Smooth muscle cell (in vitro differentiated cells): ENCODE measurements around the gene TFB2M. TPM values are rescaled to one million over a fixed set of nuclear protein-coding genes. Genes with fewer than 3 reads are reported as not detected.

Experiments used
- DNase-seq: peaks from one replicate; lab custom pipeline; 2025; ENCODE audit not compliant: unreplicated experiment; lab: John Stamatoyannopoulos, UW
- H2AFZ ChIP-seq: fragments of 200-600 bp; sonication (generic); 2 replicates; pipeline ENCODE4 v1.6.0; 2016; ENCODE audit warnings: antibody characterized with exemption, low read depth, mild to moderate bottlenecking
- H3F3A ChIP-seq: fragments of 200-600 bp; sonication (generic); 2 replicates; pipeline ENCODE4 v1.6.0; 2017; ENCODE audit warnings: antibody characterized with exemption, low read depth
- H3K27ac ChIP-seq: fragments of 200-600 bp; sonication (generic); 2 replicates; pipeline ENCODE4 v1.5.1; 2016; ENCODE audit warnings: low read depth, mild to moderate bottlenecking
- H3K27me3 ChIP-seq: fragments of 200-600 bp; sonication (generic); 2 replicates; pipeline ENCODE4 v1.6.1; 2016; ENCODE audit warnings: low read depth, mild to moderate bottlenecking
- H3K36me3 ChIP-seq: fragments of 200-600 bp; sonication (generic); 2 replicates; pipeline ENCODE4 v1.5.1; 2016; ENCODE audit warnings: low read depth
- H3K4me1 ChIP-seq: fragments of 200-600 bp; sonication (generic); 2 replicates; pipeline ENCODE4 v1.5.1; 2016; ENCODE audit warnings: low read depth
- H3K4me2 ChIP-seq: fragments of 200-600 bp; sonication (generic); 2 replicates; pipeline ENCODE4 v1.6.0; 2016; ENCODE audit warnings: mild to moderate bottlenecking
- H3K4me3 ChIP-seq: fragments of 200-600 bp; sonication (generic); 2 replicates; pipeline ENCODE4 v1.5.1; 2016; ENCODE audit warnings: mild to moderate bottlenecking
- H3K79me2 ChIP-seq: fragments of 200-600 bp; sonication (generic); 2 replicates; pipeline ENCODE4 v1.6.0; 2016; ENCODE audit warnings: low read depth, mild to moderate bottlenecking
- H3K9ac ChIP-seq: fragments of 200-600 bp; sonication (generic); 2 replicates; pipeline ENCODE4 v1.6.0; 2016; ENCODE audit warnings: low read depth
- H3K9me3 ChIP-seq: fragments of 200-600 bp; sonication (generic); replicated peaks from 2 replicates; pipeline ENCODE4 v1.5.1; 2016; ENCODE audit warnings: low read depth
- H4K20me1 ChIP-seq: fragments of 200-600 bp; sonication (generic); 2 replicates; pipeline ENCODE4 v1.6.0; 2016; ENCODE audit warnings: low read depth
- WGBS: methylation state at CpG from one replicate; pipeline ENCODE4 v1.1.7; 2016; ENCODE audit warnings: low lambda C conversion rate; 5-methylcytosine and 5-hydroxymethylcytosine counted together
- polyA plus RNA-seq: library from polyadenylated mRNA; unstranded; fragments of >200 nt; fragmentation: Nextera tagmentation; extraction: Ambion mirVana; gene quantifications from 2 replicates; pipeline ENCODE4 v1.2.1, GENCODE V29; 2016
- total RNA-seq: library from RNA; depleted of rRNA; stranded (reverse); fragments of >200 nt; gene quantifications from 2 replicates; pipeline ENCODE4 v1.2.3, GENCODE V29; 2014
- TF ChIP-seq, protein P1 (sequence below): fragments of 200-600 bp; sonication (generic); IDR thresholded peaks from 2 replicates; pipeline ENCODE4 v1.5.1; 2017; ENCODE audit warnings: borderline replicate concordance, mild to moderate bottlenecking, antibody characterized with exemption; ENCODE audit not compliant: insufficient read depth, poor library complexity, severe bottlenecking

Gene TFB2M
- total and polyA plus RNA-seq, 2 experiments from 2014 or later = 15.0 to 24.0 TPM

DNA sequence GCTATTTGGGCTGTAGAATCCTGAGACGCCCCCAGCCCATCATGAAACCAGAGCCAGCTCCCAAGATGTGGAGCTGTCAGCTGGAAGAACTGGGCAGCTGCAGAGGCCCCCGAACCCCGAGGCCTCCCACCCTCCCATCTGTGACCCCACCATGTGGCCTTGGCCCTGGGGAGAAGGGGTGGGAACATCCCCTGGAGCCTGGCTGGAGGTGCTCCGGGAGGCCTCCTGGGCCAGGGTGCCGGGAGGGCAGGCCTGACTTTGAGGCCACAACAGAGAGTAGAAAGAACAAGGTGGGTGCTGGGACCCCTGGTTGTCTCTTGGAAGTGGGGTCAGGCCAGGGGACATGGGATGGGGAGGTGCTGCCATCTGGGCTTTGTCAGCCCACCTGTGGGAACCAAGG is 53.0 kb downstream of the TFB2M start:
- H3K79me2 ChIP-seq = no peaks in the 10 kb centered on the region
- WGBS = 86% methylated on average over 4 of the region's 5 CpGs
- no peak overlapping the region for H3K4me2 ChIP-seq

DNA sequence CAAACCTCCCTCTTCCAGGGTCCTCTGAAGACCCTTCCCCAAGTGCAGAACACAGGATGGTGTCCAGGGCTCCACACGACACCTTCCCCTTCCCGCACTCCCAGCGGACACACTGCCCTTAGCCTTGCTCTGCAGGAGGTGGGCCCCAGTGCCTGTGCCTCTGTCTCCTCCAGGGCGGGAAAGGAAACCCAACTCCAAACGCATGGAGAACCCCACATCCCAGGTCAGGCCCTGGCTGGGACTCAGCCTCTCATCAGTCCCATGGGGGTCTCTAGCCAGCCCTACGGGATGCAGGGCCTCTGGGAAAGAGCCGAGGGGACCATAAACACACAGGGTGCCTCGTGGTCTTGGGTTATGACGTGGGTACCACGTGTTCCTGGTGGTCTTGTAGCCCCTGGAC is 53.4 kb downstream of the TFB2M start:
- H3K27me3 ChIP-seq = no peaks in the 10 kb centered on the region
- WGBS = 94% methylated on average over 10 of the region's 10 CpGs
- H3K4me1 ChIP-seq = no peaks in the 10 kb centered on the region
- no peak overlapping the region for H3K4me2 ChIP-seq
- H3K4me3 ChIP-seq = no peak overlapping the region
- H3K79me2 ChIP-seq = no peaks in the 10 kb centered on the region
- H3K9me3 ChIP-seq = no peaks in the 10 kb centered on the region
- DNase-seq = no peak
- TF ChIP-seq, protein P1, sequence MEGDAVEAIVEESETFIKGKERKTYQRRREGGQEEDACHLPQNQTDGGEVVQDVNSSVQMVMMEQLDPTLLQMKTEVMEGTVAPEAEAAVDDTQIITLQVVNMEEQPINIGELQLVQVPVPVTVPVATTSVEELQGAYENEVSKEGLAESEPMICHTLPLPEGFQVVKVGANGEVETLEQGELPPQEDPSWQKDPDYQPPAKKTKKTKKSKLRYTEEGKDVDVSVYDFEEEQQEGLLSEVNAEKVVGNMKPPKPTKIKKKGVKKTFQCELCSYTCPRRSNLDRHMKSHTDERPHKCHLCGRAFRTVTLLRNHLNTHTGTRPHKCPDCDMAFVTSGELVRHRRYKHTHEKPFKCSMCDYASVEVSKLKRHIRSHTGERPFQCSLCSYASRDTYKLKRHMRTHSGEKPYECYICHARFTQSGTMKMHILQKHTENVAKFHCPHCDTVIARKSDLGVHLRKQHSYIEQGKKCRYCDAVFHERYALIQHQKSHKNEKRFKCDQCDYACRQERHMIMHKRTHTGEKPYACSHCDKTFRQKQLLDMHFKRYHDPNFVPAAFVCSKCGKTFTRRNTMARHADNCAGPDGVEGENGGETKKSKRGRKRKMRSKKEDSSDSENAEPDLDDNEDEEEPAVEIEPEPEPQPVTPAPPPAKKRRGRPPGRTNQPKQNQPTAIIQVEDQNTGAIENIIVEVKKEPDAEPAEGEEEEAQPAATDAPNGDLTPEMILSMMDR = no peak
- H3F3A ChIP-seq = no peaks in the 10 kb centered on the region
- no peak overlapping the region for H3K27ac ChIP-seq
- H4K20me1 ChIP-seq = no peaks in the 10 kb centered on the region
- H3K36me3 ChIP-seq = no peaks in the 10 kb centered on the region
- H3K9ac ChIP-seq = no peak overlapping the region
- H2AFZ ChIP-seq = no peak overlapping the region

More for the DNA sequence above, 53.0 kb downstream of the TFB2M start:
- DNase-seq = no peak
- TF ChIP-seq, protein P1 = no peak
- no peaks in the 10 kb centered on the region for H4K20me1 ChIP-seq
- no peaks in the 10 kb centered on the region for H3F3A ChIP-seq
- H3K36me3 ChIP-seq = no peaks in the 10 kb centered on the region
- no peaks in the 10 kb centered on the region for H3K27me3 ChIP-seq
- no peaks in the 10 kb centered on the region for H3K9me3 ChIP-seq
- H3K4me3 ChIP-seq = no peak overlapping the region
- no peak overlapping the region for H3K9ac ChIP-seq
- H3K27ac ChIP-seq = no peak overlapping the region
- no peak overlapping the region for H2AFZ ChIP-seq
- H3K4me1 ChIP-seq = no peaks in the 10 kb centered on the region

DNA sequence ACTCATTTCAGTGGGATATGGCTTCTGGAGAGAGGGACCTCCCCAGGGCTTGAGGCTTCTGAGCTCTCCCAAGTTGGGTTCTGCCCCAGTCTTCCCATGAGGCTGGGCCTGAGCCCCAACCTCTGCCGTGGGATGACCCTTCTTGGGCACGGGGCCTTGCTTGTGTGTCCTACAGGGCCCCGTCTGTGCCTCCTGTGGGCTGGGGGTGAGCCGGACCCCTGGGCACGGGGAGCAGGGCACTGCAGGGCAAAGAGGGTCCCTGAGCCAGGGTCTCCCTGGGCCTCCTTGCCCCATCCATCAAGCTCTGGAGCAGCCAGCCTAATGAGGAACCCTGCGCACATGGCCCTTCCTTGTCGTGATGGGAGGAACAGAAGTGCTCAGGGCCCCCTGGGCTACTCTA is 53.8 kb downstream of the TFB2M start:
- no peak for DNase-seq
- no peaks in the 10 kb centered on the region for H3K79me2 ChIP-seq
- no peaks in the 10 kb centered on the region for H3K36me3 ChIP-seq
- no peak overlapping the region for H2AFZ ChIP-seq
- no peak overlapping the region for H3K4me2 ChIP-seq
- no peaks in the 10 kb centered on the region for H3K4me1 ChIP-seq
- no peaks in the 10 kb centered on the region for H3K27me3 ChIP-seq
- WGBS = 87% methylated on average over 7 of the region's 7 CpGs
- H3K9ac ChIP-seq = no peak overlapping the region
- TF ChIP-seq, protein P1 = no peak
- no peak overlapping the region for H3K4me3 ChIP-seq
- no peaks in the 10 kb centered on the region for H4K20me1 ChIP-seq
- H3K9me3 ChIP-seq = no peaks in the 10 kb centered on the region
- H3F3A ChIP-seq = no peaks in the 10 kb centered on the region
- no peak overlapping the region for H3K27ac ChIP-seq

DNA sequence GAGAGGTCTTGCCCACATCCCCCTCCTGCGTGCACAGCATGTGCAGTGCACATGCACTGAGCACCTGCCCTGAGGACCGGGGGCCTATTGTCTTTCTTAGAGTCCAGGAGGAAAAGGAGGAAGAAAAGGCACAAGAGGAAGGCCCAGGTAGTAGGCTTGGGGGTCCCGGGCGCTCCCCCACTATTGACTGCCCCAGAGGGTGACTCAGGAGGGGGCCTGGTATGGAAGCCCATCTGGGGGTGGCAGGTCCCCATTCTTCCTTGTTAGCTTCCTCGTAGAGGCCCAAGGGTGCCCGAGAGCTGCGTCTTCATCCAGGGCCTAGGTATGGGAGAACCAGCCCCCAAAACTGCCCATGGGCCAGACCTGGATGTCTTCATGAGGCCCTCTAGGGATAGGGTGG is 54.9 kb downstream of the TFB2M start:
- Histone ChIP-seq H3K4me2 (no peak overlapping the region), H3K9me3 (no peaks in the 10 kb centered on the region), H3K4me3 (no peak overlapping the region), H3K4me1 (peaks cover under 1% of the 10 kb centered on the region), H3K79me2 (no peaks in the 10 kb centered on the region), H3F3A (no peaks in the 10 kb centered on the region), H2AFZ (no peak overlapping the region), H3K9ac (no peak overlapping the region), H3K27me3 (no peaks in the 10 kb centered on the region), H3K27ac (no peak overlapping the region), H3K36me3 (no peaks in the 10 kb centered on the region), H4K20me1 (no peaks in the 10 kb centered on the region)
- WGBS = 96% methylated on average over 7 of the region's 7 CpGs
- TF ChIP-seq, protein P1 = no peak
- DNase-seq = no peak
